Liver (tissue), 3 donors: ENCODE results near the gene NARS2.
"Not testable (repeated sequence)": the region's sequence is repeated elsewhere in the genome, so short reads cannot be mapped to it uniquely, and the experiment has no call there.

Source experiments
- FOXA1 ChIP-seq: IDR thresholded peaks from 2 replicates; pipeline ENCODE4 v1.6.1; 2016; ENCODE audit warnings: antibody characterized with exemption
- GABPA ChIP-seq, 2 donors: IDR thresholded peaks in 1 of 2; conservative IDR thresholded peaks in 1 of 2; 2 replicates each; pipeline ENCODE4 v1.6.1; 2016; ENCODE audit warnings: antibody characterized with exemption in 2 of 2, mild to moderate bottlenecking in 1 of 2, moderate library complexity in 1 of 2
- JUND ChIP-seq, 2 donors: IDR thresholded peaks; 2 replicates each; pipeline ENCODE4 v1.6.1; 2016; ENCODE audit warnings: antibody characterized with exemption in 2 of 2
- MAX ChIP-seq: IDR thresholded peaks from 2 replicates; pipeline ENCODE4 v1.6.1; 2016; ENCODE audit warnings: antibody characterized with exemption
- RAD21 ChIP-seq, 2 donors: IDR thresholded peaks; 2 replicates each; pipeline ENCODE4 v1.6.1; 2016; ENCODE audit warnings: antibody characterized with exemption in 2 of 2, mild to moderate bottlenecking in 2 of 2
- TAF1 ChIP-seq: conservative IDR thresholded peaks from 2 replicates; pipeline ENCODE4 v1.6.1; 2016; ENCODE audit warnings: antibody characterized with exemption, mild to moderate bottlenecking
- TF ChIP-seq, protein P1 (sequence below): fragments of 150-350 bp; IDR thresholded peaks from 2 replicates; pipeline ENCODE4 v1.5.1; 2017; ENCODE audit warnings: improper control_type of control experiment, low read depth, low read length; ENCODE audit not compliant: missing input control
- donor health status: healthy.
- donor health status: healthy.

DNA sequence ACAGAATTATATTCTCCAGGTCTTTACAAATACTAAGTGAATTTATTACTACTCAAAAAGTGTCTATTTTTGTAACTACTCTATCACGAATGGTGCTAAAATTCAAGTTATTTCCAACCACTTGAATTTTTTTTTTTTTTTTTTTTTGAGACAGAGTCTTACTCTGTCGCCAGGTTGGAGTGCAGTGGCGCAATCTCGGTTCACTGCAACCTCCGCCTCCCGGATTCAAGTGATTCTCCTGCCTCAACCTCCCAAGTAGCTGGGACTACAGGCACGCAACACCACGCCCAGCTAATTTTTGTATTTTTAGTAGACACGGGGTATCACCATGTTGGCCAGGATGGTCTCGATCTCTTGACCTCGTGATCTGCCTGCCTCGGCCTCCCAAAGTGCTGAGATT lies 11.6 kb downstream of the NARS2 start:
- TF ChIP-seq RAD21 (IDR thresholded peaks at IDR 0.05); TAF1; GABPA (IDR thresholded peaks at IDR 0.05 in 1 of 2, conservative IDR thresholded peaks at IDR 0.05 in 1 of 2); FOXA1; MAX; JUND (IDR thresholded peaks at IDR 0.05): not testable (repeated sequence)
- TF ChIP-seq, protein P1, sequence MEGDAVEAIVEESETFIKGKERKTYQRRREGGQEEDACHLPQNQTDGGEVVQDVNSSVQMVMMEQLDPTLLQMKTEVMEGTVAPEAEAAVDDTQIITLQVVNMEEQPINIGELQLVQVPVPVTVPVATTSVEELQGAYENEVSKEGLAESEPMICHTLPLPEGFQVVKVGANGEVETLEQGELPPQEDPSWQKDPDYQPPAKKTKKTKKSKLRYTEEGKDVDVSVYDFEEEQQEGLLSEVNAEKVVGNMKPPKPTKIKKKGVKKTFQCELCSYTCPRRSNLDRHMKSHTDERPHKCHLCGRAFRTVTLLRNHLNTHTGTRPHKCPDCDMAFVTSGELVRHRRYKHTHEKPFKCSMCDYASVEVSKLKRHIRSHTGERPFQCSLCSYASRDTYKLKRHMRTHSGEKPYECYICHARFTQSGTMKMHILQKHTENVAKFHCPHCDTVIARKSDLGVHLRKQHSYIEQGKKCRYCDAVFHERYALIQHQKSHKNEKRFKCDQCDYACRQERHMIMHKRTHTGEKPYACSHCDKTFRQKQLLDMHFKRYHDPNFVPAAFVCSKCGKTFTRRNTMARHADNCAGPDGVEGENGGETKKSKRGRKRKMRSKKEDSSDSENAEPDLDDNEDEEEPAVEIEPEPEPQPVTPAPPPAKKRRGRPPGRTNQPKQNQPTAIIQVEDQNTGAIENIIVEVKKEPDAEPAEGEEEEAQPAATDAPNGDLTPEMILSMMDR = not testable (repeated sequence)
